Stimulated activated CD4-positive, alpha-beta T cell treated with anti-CD3 and anti-CD28 coated beads, Interleukin-12 subunit alpha, Interleukin-12 subunit beta, amount 100 ng/mL, for 48 hours (primary cell): Measurements from ENCODE around the gene CCSER2.
"Not testable (repeated sequence)": the region's sequence is repeated elsewhere in the genome, so short reads cannot be mapped to it uniquely, and the experiment has no call there.

ENCODE experiments used
- DNase-seq, 3 donors: peaks; one replicate each; pipeline ENCODE4 v3.0.0-alpha.2; 2020; ENCODE audit warnings: low read depth in 2 of 3, low spot score in 1 of 3

Gene CCSER2

DNA sequence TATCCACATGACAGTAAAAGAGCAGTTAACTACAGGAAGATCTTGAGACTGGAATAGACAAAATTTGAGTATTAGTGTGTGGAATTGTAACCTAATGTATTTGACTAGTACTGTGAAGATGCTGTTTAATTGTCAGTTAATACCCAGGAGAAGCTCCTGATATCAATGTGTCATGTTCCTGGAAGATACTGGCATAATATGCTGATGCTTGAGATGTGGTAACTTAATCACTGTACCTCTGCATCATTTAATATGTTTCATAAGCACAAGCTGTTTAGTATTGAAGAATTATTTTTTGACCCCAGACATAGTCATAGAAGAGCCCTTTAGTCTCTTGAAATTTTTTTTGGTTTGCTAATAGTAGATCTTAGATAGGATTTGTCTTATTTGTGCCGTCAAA is 15.4 kb downstream of the CCSER2 start:
- no peak for DNase-seq

GRCh38 chr10:84344526-84344925 is 16.1 kb downstream of the CCSER2 start:
- DNase-seq, result no peak

GRCh38 chr10:84347575-84348002 is 19.2 kb downstream of the CCSER2 start:
- not testable (repeated sequence) for DNase-seq

GRCh38 chr10:84348447-84348846 is 20.1 kb downstream of the CCSER2 start:
- DNase-seq, result no peak

DNA sequence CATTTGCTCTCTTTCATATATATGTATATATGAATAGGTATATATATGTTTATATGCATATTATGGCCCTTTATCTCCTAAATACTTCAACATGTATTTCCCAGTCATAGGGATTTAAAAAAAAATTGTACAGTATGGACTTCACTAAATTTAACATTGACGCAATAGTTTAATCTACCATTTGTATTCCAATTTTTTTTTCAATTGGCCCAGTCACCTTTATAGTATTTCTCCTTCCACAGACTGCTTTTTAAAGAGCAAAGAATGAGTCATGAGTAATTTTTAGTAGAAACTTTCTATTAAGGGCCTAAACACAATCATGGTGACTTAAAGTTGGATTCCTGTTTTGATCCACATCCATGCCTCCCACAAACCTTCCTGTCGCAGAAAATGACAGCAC is 20.5 kb downstream of the CCSER2 start:
- DNase-seq, result no peak

GRCh38 chr10:84352251-84352842 is 24.0 kb downstream of the CCSER2 start:
- DNase-seq, result peak; percentile 45 to 72 (median 59)

GRCh38 chr10:84353052-84353803 is 24.8 kb downstream of the CCSER2 start:
- no peak for DNase-seq

DNA sequence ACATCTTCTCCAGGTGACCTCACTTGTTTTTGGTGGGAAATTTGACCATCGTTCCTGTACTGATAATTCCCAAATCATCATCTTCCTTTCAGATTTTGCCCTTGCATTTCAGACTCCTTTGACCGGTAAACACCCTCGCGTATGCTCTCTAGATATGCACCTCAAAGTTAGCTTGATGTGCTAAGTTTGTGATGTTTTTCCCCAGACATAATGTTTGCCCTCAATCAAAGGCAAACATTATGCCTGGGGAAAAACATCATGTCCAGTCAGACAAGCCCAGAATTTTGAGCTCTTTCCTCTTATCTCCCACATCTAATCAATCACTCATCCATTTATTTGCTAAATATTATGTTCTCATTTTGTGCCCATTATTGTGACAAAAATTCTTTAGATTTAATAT is 26.2 kb downstream of the CCSER2 start:
- DNase-seq, result no peak

GRCh38 chr10:84355106-84355505 is 26.7 kb downstream of the CCSER2 start:
- no peak for DNase-seq

DNA sequence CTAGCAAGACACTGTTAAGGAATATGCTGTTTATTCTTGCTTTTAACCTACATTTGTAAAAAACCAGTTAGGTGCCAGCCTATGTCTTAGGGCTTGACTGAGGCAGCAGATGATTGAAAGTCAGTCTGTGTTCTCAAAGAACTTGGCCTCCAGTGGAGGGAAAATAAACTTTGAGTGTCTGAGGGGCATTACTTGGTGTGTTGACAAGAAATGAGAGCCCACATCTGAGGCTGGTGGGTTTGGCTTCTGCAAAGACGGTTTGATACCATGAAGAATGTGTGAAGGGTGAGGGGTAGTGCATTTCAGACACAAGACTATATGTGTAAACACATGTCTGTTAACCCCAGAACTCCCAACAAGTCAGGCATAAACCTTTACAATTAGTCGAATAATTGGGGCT is 28.5 kb downstream of the CCSER2 start:
- DNase-seq, result no peak

- DNase-seq, result no peak
Measured at GRCh38 chr10:84358743-84359142, 30.4 kb downstream of the CCSER2 start.

- no peak for DNase-seq
Measured at GRCh38 chr10:84360637-84361365, 32.4 kb downstream of the CCSER2 start.

- no peak for DNase-seq
Measured at GRCh38 chr10:84365335-84365881, 37.0 kb downstream of the CCSER2 start.

DNA sequence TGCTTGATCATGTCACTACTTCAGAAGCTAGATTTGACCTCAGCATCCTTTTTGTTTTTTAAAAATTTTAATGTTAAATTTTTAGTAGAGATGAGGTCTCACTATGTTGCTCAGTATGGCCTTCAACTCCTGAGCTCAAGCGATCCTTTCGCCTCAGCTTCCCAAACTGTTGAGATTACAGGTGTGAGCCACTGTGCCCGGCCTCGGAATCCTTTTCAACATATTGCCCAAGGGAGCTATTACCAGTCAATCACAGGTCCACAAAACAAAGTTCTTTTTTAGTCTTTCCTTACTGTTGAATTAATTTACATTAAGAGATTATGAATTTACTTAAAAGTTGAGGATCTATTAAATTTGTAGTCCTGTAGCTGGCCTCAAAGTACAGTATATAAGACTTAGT is 37.7 kb downstream of the CCSER2 start:
- DNase-seq, result no peak

GRCh38 chr10:84367256-84367655 is 38.9 kb downstream of the CCSER2 start:
- DNase-seq, result no peak

GRCh38 chr10:84368828-84369227 is 40.4 kb downstream of the CCSER2 start:
- DNase-seq, result no peak

- no peak for DNase-seq
Measured at GRCh38 chr10:84370283-84370682, 41.9 kb downstream of the CCSER2 start.

DNA sequence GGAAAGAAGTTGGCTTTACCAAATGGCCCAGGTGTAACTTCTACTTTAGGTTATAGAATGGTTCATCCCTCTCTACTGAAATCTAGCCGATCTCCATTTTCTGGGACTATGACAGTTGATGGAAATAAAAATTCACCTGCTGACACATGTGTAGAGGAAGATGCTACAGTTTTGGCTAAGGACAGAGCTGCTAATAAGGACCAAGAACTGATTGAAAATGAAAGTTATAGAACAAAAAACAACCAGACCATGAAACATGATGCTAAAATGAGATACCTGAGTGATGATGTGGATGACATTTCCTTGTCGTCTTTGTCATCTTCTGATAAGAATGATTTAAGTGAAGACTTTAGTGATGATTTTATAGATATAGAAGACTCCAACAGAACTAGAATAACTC is 43.6 kb downstream of the CCSER2 start:
- no peak for DNase-seq

DNA sequence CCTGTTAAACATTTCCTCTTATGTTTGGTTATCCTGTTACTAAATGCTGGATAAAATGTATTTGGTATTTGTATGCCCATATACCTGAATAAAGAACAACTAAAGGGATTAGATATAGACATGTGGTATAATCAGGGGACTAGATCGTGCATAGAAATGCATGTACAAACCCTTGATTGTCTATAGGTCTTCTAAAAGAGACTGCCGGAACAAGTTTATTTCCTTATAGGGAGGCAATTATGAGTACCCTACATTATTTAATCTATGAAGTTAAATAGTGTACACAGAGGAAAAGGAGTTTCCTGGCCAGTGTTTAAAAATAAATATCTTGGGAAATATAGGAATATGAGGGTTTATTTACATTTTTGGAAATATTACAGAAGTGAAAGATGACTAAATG is 44.6 kb downstream of the CCSER2 start:
- no peak for DNase-seq

DNA sequence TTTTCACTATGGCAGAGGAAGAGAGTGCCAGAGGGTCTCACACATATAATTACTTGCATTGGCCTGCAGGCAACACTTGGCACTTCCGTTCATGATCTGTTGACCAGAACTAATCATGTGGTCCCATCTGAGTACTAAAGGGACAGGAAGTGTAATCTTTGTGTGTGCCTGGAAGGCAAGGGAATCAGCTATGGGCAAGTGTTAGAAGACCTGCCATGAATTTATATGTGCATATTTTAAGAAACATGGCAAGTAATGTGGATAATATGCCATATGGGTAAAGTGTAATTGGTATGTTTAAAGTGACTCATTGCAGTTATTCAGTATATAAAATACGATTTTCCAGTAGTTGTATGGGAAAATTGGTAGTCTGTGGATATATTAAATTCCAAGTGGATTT is 46.1 kb downstream of the CCSER2 start:
- DNase-seq, result no peak

- peak in 2 of 3 donors; percentile 5 to 56 for DNase-seq
Measured at GRCh38 chr10:84375011-84375410, 46.6 kb downstream of the CCSER2 start.

- no peak for DNase-seq
Measured at GRCh38 chr10:84375881-84376280, 47.5 kb downstream of the CCSER2 start.
